ENCODE results near the gene FCHSD2. TPM values are rescaled to one million over a fixed set of nuclear protein-coding genes. Genes with fewer than 3 reads are reported as not detected.

FCHSD2 gene
- total and polyA plus RNA-seq, 9 of the 15 experiments (the other 6 are each of a cell fraction or from before 2014, with no cell fraction given), result 1.8 to 14.7 (median 6.4) TPM

GRCh38 chr11:73151416-73151815, 9.3 kb upstream of the FCHSD2 start:
- H3K4me3 ChIP-seq, result no peak overlapping the region
- no peak overlapping the region for H3K4me2 ChIP-seq (ENCODE audit: insufficient read depth, low read length)
- no peak overlapping the region for H3K27ac ChIP-seq (ENCODE audit: extremely low read depth, low read depth, low read length)
- WGBS (ENCODE audit: insufficient coverage, low coverage, missing lambda C conversion rate), result 39% methylated on average over 6 of the region's 6 CpGs
- no peak for FAIRE-seq
- peaks cover 0 to 6% of the 10 kb centered on the region in 2 experiments; a peak in 2 of 5 replicates for H3K4me1 ChIP-seq (replicated peaks in 1 of 2; ENCODE audit: control insufficient read depth in 2 of 2, insufficient read depth in 2 of 2, low read length in 2 of 2)
- H4K20me1 ChIP-seq (replicated peaks; ENCODE audit: control insufficient read depth, insufficient read depth, low read length), result no peaks in the 10 kb centered on the region; the same call in 1 of the 2 replicates
- no peaks in the 10 kb centered on the region for H3K9me1 ChIP-seq (ENCODE audit: control insufficient read depth, insufficient read depth, low read length)
- in situ Hi-C loops (cut with MboI) (no loop called here), intact Hi-C loops (cut with micrococcal nuclease) (no loop called here)
- TF ChIP-seq HINFP (tag; conservative IDR thresholded peaks at IDR 0.05; ENCODE audit: low read depth) (no peak), RNF2 (IDR thresholded peaks at IDR 0.05) (no peak), TGIF2 (CRISPR knock-in tag; IDR thresholded peaks at IDR 0.05) (no peak), NR3C1 (CRISPR knock-in tag; IDR thresholded peaks at IDR 0.05) (no peak), DEAF1 (CRISPR knock-in tag; IDR thresholded peaks at IDR 0.05) (no peak), ZNF655 (CRISPR knock-in tag; IDR thresholded peaks at IDR 0.05) (no peak), ZNF586 (CRISPR knock-in tag; conservative IDR thresholded peaks at IDR 0.05) (no peak), WHSC1 (IDR thresholded peaks at IDR 0.05; ENCODE audit: low read length) (no peak), FOXJ3 (CRISPR knock-in tag; IDR thresholded peaks at IDR 0.05) (no peak), MAFG (tag; conservative IDR thresholded peaks at IDR 0.05) (no peak)
- H3K9ac ChIP-seq (ENCODE audit: insufficient read depth in 1 of 2, low read depth in 2 of 2, low read length in 2 of 2), result no peak overlapping the region
- no peaks in the 10 kb centered on the region for H3K27me3 ChIP-seq (ENCODE audit: control insufficient read depth in 2 of 2, insufficient read depth in 2 of 2, low read length in 2 of 2)
- DNase-seq (ENCODE audit: extremely low read depth in 1 of 4, low spot score in 3 of 4), result no peak
- no peaks in the 10 kb centered on the region for H3K9me3 ChIP-seq (replicated peaks; ENCODE audit: control insufficient read depth, insufficient read depth, low read depth, low read length)
- H2AFZ ChIP-seq (ENCODE audit: low read depth, low read length), result no peak overlapping the region
- no peak for ATAC-seq
- H3K79me2 ChIP-seq (ENCODE audit: control insufficient read depth, insufficient read depth, low read length), result no peaks in the 10 kb centered on the region
- no peaks in the 10 kb centered on the region for H3K36me3 ChIP-seq (ENCODE audit: control insufficient read depth, insufficient read depth, low read length)
- CTCF ChIA-PET (ENCODE audit: low intra/inter-chr PET ratio), result no interaction called here
- no TSS peak for BruUV-seq (replicated peaks)
- POLR2A ChIA-PET, result interaction anchor here (0.6 to 0.7 kb wide), 2 partner anchors 16 to 27 kb away, joined by 3 read pairs; no protein-coding TSS in a partner anchor

Data from K562 (cell line).